Measurements from ENCODE around the gene PLA2G4B.

GRCh38 chr15:41888662-41889253, 50.1 kb downstream of the PLA2G4B start:
- TF ChIP-seq POLR2A (IDR thresholded peaks at IDR 0.05; ENCODE audit: low read length) (no peak), GATA1 (IDR thresholded peaks at IDR 0.05; ENCODE audit: low read depth, low read length) (no peak)

Data from erythroblast (primary cell).